Hematopoietic multipotent progenitor cell treated with erythropoietin and hydrocortisone succinate and interleukin-3 and kit ligand, for 4 days (in vitro differentiated cells): ENCODE measurements around the gene CMBL.
"Not testable (repeated sequence)": the region's sequence is repeated elsewhere in the genome, so short reads cannot be mapped to it uniquely, and the experiment has no call there.

Source experiments
- DNase-seq: peaks from one replicate; pipeline ENCODE4 v3.0.0-alpha.2; 2015

Gene CMBL

GRCh38 chr5:10283927-10284635 lies 23.6 kb downstream of the CMBL start:
- peak; percentile 92 for DNase-seq

- no peak for DNase-seq
These were observed 27.6 kb downstream of the CMBL start for GRCh38 chr5:10279925-10280720.

GRCh38 chr5:10279328-10279727 lies 28.4 kb downstream of the CMBL start:
- DNase-seq = no peak

GRCh38 chr5:10278658-10279279 lies 28.9 kb downstream of the CMBL start:
- no peak for DNase-seq

- no peak for DNase-seq
These were observed 29.7 kb downstream of the CMBL start for GRCh38 chr5:10277773-10278630.

- DNase-seq = no peak
These were observed 31.0 kb downstream of the CMBL start for GRCh38 chr5:10276691-10277090.

GRCh38 chr5:10275991-10276390 lies 31.7 kb downstream of the CMBL start:
- no peak for DNase-seq

- no peak for DNase-seq
These were observed 32.2 kb downstream of the CMBL start for GRCh38 chr5:10275460-10275859.

- not testable (repeated sequence) for DNase-seq
These were observed 34.9 kb downstream of the CMBL start for GRCh38 chr5:10272875-10273209.

- DNase-seq = no peak
These were observed 35.4 kb downstream of the CMBL start for GRCh38 chr5:10272053-10272874.

- no peak for DNase-seq
These were observed 39.6 kb downstream of the CMBL start for GRCh38 chr5:10268100-10268499.

- DNase-seq = no peak
These were observed 40.9 kb downstream of the CMBL start for GRCh38 chr5:10266839-10267238.

GRCh38 chr5:10266137-10266536 lies 41.6 kb downstream of the CMBL start:
- DNase-seq = no peak

- DNase-seq = no peak
These were observed 42.2 kb downstream of the CMBL start for GRCh38 chr5:10265245-10266109.

GRCh38 chr5:10264604-10265003 lies 43.1 kb downstream of the CMBL start:
- DNase-seq = no peak

- DNase-seq = no peak
These were observed 44.7 kb downstream of the CMBL start for GRCh38 chr5:10262995-10263394.

- no peak for DNase-seq
These were observed 45.5 kb downstream of the CMBL start for GRCh38 chr5:10262121-10262774.

GRCh38 chr5:10261065-10261464 lies 46.6 kb downstream of the CMBL start:
- DNase-seq = no peak

- no peak for DNase-seq
These were observed 47.8 kb downstream of the CMBL start for GRCh38 chr5:10259899-10260298.

- peak; percentile 47 for DNase-seq
These were observed 49.8 kb downstream of the CMBL start for GRCh38 chr5:10257870-10258269.

- DNase-seq = no peak
These were observed 53.0 kb downstream of the CMBL start for GRCh38 chr5:10254686-10255085.
